ENCODE data around the gene SF3A2. TPM values are rescaled to one million over a fixed set of nuclear protein-coding genes. Genes with fewer than 3 reads are reported as not detected.
A peak's percentile ranks its signal among the peaks of the same experiment; 100 is the strongest.

The SF3A2 gene
- total RNA-seq, 1 donor from 2014 or later = 71.2 TPM

- TF ChIP-seq POLR2AphosphoS5 (IDR thresholded peaks at IDR 0.05; ENCODE audit: insufficient read depth in 1 of 2, low read depth in 1 of 2) = no peak
- no peak for TF ChIP-seq CTCF (IDR thresholded peaks at IDR 0.05)
- no peak for TF ChIP-seq POLR2A (IDR thresholded peaks at IDR 0.05)
- no peak for DNase-seq (ENCODE audit: extremely low spot score in 2 of 2)
- intact Hi-C loops (cut with DNase I) = no loop called here
- H3K27me3 ChIP-seq = no peaks in the 10 kb centered on the region
- H3K4me3 ChIP-seq = no peak overlapping the region
- no peak overlapping the region for H3K27ac ChIP-seq
- peaks cover 12% of the 10 kb centered on the region for H3K4me1 ChIP-seq
- no peaks in the 10 kb centered on the region for H3K9me3 ChIP-seq
- peaks cover 0 to 43% of the 10 kb centered on the region in 2 donors for H3K36me3 ChIP-seq
Observed at GRCh38 chr19:2229103-2230032, 7.3 kb upstream of the SF3A2 start.

DNA sequence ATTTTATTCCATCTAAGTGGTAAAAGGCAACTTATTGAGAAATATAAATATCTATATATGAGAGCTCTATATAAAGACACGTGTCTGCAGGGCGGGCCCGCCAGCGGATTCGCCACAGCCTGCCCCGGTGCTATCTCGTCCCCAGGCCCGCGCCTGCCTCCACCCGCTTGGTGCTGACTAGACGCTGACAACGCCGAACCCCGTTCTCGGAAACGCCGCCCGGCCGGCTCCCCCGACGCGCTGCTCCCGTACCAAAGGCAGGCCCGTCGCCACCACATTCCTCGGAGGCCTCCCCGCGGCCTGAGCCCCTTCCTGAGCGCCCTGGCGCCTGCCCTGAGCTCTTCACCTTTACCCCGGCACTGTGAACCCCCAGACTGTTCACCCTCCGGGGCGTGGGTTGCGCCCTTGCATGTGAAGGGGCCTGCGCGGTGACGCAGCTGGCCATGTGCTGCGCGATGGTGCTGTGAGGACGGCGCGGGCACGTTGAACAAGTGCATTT lies 6.5 kb upstream of the SF3A2 start:
- no peaks in the 10 kb centered on the region for H3K9me3 ChIP-seq
- no peak overlapping the region for H3K27ac ChIP-seq
- no peak for TF ChIP-seq CTCF (IDR thresholded peaks at IDR 0.05)
- TF ChIP-seq POLR2AphosphoS5 (IDR thresholded peaks at IDR 0.05; ENCODE audit: insufficient read depth in 1 of 2, low read depth in 1 of 2) = peak in 1 of 2 donors; percentile 16
- TF ChIP-seq POLR2A (IDR thresholded peaks at IDR 0.05) = no peak
- H3K4me3 ChIP-seq = no peak overlapping the region
- intact Hi-C loops (cut with DNase I) = no loop called here
- H3K36me3 ChIP-seq = peaks cover 0 to 43% of the 10 kb centered on the region in 2 donors
- no peak for DNase-seq (ENCODE audit: extremely low spot score in 2 of 2)
- no peaks in the 10 kb centered on the region for H3K27me3 ChIP-seq
- H3K4me1 ChIP-seq = peaks cover 20% of the 10 kb centered on the region

GRCh38 chr19:2230807-2231533 lies 5.7 kb upstream of the SF3A2 start:
- peak overlapping the region; percentile 33 for H3K27ac ChIP-seq
- intact Hi-C loops (cut with DNase I) = no loop called here
- H3K36me3 ChIP-seq = peaks cover 0 to 36% of the 10 kb centered on the region in 2 donors
- H3K4me3 ChIP-seq = no peak overlapping the region
- TF ChIP-seq POLR2AphosphoS5 (IDR thresholded peaks at IDR 0.05; ENCODE audit: insufficient read depth in 1 of 2, low read depth in 1 of 2) = no peak
- TF ChIP-seq CTCF (IDR thresholded peaks at IDR 0.05) = no peak
- TF ChIP-seq POLR2A (IDR thresholded peaks at IDR 0.05) = no peak
- no peaks in the 10 kb centered on the region for H3K27me3 ChIP-seq
- H3K9me3 ChIP-seq = no peaks in the 10 kb centered on the region
- DNase-seq (ENCODE audit: extremely low spot score in 2 of 2) = no peak
- H3K4me1 ChIP-seq = peaks cover 23% of the 10 kb centered on the region

DNA sequence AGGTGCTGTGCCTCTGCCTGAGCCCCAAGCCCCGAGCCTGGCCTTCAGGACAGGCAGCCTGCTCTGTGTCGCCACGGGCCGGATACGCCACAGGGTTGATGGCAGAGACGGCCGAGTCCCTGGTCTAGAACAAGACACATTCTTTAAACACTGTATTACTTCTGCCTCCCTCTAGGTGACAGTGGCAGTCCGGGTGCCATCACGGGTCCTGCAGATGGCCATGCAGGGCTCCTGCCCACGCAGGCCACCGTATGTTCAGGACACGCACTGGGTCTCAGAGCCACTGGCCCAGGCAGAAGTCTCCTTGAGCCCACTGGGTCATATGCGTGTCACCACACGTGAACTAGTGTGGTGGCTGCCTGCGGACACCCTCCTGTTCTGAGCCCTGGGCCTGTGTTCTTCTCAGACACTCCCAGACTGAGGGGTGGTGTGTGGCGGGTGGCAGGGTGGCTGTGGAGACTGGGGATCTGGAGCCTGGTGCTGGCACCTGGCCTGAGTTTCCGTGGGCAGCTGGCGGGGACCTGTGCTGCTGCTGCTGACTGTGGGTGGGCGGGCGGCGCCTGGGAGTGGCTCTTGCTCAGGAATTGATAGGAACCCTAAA lies 4.9 kb upstream of the SF3A2 start:
- H3K4me3 ChIP-seq = no peak overlapping the region
- H3K27ac ChIP-seq = peak overlapping the region; percentile 33
- intact Hi-C loops (cut with DNase I) = no loop called here
- no peak for DNase-seq (ENCODE audit: extremely low spot score in 2 of 2)
- no peaks in the 10 kb centered on the region for H3K27me3 ChIP-seq
- peaks cover 0 to 28% of the 10 kb centered on the region in 2 donors for H3K36me3 ChIP-seq
- no peaks in the 10 kb centered on the region for H3K9me3 ChIP-seq
- TF ChIP-seq CTCF (IDR thresholded peaks at IDR 0.05) = no peak
- TF ChIP-seq POLR2A (IDR thresholded peaks at IDR 0.05) = no peak
- TF ChIP-seq POLR2AphosphoS5 (IDR thresholded peaks at IDR 0.05; ENCODE audit: insufficient read depth in 1 of 2, low read depth in 1 of 2) = no peak
- peaks cover 23% of the 10 kb centered on the region for H3K4me1 ChIP-seq

Measured in vagina (tissue), 2 donors.